ENCODE results near the gene NRXN3. TPM values are rescaled to one million over a fixed set of nuclear protein-coding genes. Genes with fewer than 3 reads are reported as not detected.

Gene NRXN3
- total and polyA plus RNA-seq, 2 experiments from 2014 or later: 0.69 to 1.5 TPM

DNA sequence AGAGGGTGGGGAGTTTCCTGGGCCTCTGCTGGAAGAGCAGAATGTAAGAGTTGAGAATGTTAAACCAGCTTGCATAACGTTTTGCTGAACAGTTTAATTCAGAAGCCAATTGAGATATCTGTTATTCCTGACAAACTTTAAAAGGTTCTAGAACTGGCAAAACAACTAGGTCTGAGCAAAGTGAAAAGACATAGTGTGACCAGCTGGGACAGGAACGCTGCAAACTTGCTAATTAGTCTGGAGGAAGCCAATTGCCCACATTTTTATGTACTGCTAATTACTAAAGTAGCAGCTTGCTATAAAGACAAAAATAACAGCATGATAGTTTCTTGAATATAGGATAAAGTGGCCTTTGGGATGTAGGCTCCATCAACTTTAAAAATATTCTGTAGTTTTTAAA lies 704.9 kb downstream of the NRXN3 start:
- H3K27ac ChIP-seq: no peak overlapping the region
- H3K4me3 ChIP-seq: no peak overlapping the region
- H3K9me3 ChIP-seq (ENCODE audit: low read depth): no peaks in the 10 kb centered on the region
- no peaks in the 10 kb centered on the region for H3K27me3 ChIP-seq
- TF ChIP-seq, protein P1, sequence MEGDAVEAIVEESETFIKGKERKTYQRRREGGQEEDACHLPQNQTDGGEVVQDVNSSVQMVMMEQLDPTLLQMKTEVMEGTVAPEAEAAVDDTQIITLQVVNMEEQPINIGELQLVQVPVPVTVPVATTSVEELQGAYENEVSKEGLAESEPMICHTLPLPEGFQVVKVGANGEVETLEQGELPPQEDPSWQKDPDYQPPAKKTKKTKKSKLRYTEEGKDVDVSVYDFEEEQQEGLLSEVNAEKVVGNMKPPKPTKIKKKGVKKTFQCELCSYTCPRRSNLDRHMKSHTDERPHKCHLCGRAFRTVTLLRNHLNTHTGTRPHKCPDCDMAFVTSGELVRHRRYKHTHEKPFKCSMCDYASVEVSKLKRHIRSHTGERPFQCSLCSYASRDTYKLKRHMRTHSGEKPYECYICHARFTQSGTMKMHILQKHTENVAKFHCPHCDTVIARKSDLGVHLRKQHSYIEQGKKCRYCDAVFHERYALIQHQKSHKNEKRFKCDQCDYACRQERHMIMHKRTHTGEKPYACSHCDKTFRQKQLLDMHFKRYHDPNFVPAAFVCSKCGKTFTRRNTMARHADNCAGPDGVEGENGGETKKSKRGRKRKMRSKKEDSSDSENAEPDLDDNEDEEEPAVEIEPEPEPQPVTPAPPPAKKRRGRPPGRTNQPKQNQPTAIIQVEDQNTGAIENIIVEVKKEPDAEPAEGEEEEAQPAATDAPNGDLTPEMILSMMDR (IDR thresholded peaks at IDR 0.05; ENCODE audit: low read depth, low read length): no peak
- H3K36me3 ChIP-seq: no peaks in the 10 kb centered on the region
- H3K4me1 ChIP-seq (ENCODE audit: low read depth): no peaks in the 10 kb centered on the region
- DNase-seq (ENCODE audit: low read depth in 1 of 2, low spot score in 1 of 2): no peak

DNA sequence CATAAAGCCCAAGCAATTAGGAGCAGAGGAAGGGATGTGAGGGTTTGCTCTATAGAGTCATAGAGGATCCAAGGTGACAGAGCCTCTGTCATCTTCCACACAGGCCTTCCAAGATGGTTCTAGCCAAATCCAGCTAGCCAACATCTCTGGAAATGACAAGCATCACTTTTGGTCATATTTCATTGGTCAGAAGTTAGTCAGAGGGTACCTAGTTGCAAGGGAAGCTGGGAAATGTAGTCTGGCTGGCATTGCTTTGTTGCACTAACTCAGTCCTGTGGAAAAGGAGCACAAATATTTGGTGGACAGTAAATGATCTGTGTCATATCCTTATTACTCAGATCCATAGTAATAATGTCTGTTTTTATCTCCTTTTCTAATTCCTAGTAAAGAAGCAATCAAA lies 715.7 kb downstream of the NRXN3 start:
- TF ChIP-seq, protein P1 (IDR thresholded peaks at IDR 0.05; ENCODE audit: low read depth, low read length): no peak
- Histone ChIP-seq H3K36me3 (no peaks in the 10 kb centered on the region), H3K9me3 (ENCODE audit: low read depth) (no peaks in the 10 kb centered on the region), H3K27ac (no peak overlapping the region), H3K4me1 (ENCODE audit: low read depth) (no peaks in the 10 kb centered on the region), H3K4me3 (no peak overlapping the region), H3K27me3 (no peaks in the 10 kb centered on the region)
- no peak for DNase-seq (ENCODE audit: low read depth in 1 of 2, low spot score in 1 of 2)

DNA sequence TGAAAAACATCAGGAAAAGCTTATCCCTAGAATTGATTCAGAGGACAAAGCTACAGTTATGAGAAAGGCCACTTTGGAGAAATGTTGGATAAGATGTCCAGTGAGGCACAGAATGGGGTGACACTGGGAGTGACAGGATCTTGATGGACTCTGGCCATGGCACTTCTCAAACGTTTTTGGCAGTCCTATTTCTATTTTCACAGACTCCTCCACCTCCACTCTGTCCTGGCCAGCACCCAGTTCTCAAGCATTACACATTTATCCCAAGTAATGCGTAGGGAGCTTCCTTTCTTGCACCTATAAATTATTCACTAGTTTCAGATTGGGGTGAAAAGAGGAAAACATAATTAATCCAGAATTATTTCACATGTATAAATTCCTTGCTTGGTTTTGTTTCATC lies 727.3 kb downstream of the NRXN3 start:
- TF ChIP-seq, protein P1 (IDR thresholded peaks at IDR 0.05; ENCODE audit: low read depth, low read length): no peak
- H3K36me3 ChIP-seq: no peaks in the 10 kb centered on the region
- H3K27ac ChIP-seq: no peak overlapping the region
- no peaks in the 10 kb centered on the region for H3K27me3 ChIP-seq
- DNase-seq (ENCODE audit: low read depth in 1 of 2, low spot score in 1 of 2): no peak
- H3K4me3 ChIP-seq: no peak overlapping the region
- no peaks in the 10 kb centered on the region for H3K9me3 ChIP-seq (ENCODE audit: low read depth)
- H3K4me1 ChIP-seq (ENCODE audit: low read depth): no peaks in the 10 kb centered on the region

DNA sequence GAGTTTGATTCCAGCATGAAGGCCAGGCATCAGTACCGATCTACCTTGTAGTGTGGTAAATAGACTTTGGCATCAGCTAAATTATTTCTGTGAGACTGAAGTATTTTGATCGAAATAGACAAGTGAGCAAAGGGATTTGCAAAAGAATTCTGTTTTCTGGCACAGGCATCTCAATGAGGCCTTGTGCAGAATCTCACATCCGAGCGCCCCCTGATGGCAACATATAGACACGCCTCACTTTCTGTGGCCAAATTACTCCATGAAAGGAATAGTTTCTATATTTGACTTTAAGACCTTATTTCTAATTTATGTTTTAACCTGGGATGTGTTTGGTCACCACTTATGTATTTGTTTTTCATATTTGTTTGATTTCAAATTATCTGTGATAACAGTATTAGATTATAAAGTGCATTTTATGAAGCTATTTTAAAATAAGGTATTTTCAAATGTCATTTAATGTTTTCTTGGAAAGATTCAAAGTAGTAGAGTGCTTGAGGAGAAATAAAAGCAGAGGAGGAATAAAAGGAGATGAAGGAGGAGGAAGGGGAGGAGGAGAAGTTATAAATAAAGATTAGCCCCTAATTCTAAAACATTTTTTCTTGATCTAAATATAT lies 731.9 kb downstream of the NRXN3 start:
- Histone ChIP-seq H3K9me3 (ENCODE audit: low read depth) (no peaks in the 10 kb centered on the region), H3K4me3 (no peak overlapping the region), H3K27me3 (peaks cover 4% of the 10 kb centered on the region), H3K36me3 (no peaks in the 10 kb centered on the region), H3K27ac (no peak overlapping the region), H3K4me1 (ENCODE audit: low read depth) (no peaks in the 10 kb centered on the region)
- TF ChIP-seq, protein P1 (IDR thresholded peaks at IDR 0.05; ENCODE audit: low read depth, low read length): peak; percentile 68
- peak; percentile 59 to 74 for DNase-seq (ENCODE audit: low read depth in 1 of 2, low spot score in 1 of 2)

DNA sequence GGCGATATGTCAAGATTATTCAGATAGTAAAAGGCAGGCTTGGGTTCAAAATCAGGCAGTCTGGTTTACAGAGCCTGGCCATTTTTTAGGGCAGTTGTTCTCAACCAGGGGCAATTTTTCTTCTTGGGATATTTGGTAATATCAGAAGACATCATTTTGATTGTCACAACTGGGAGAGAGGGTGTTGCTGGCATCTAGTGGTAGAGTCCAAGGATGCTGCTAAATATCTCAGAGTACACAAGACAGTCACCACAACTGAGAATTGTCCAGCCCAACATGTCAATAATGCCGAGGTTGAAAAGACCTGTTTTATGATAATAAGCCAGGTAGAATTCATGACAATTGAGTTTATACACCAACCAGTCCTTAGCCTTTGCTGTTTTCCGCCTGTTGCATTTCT lies 733.9 kb downstream of the NRXN3 start:
- Histone ChIP-seq H3K4me3 (no peak overlapping the region), H3K4me1 (ENCODE audit: low read depth) (no peaks in the 10 kb centered on the region)

More for the DNA sequence above, 733.9 kb downstream of the NRXN3 start:
- TF ChIP-seq, protein P1 (IDR thresholded peaks at IDR 0.05; ENCODE audit: low read depth, low read length): no peak
- H3K27ac ChIP-seq: no peak overlapping the region
- peaks cover 4% of the 10 kb centered on the region for H3K27me3 ChIP-seq
- H3K36me3 ChIP-seq: no peaks in the 10 kb centered on the region
- no peaks in the 10 kb centered on the region for H3K9me3 ChIP-seq (ENCODE audit: low read depth)
- no peak for DNase-seq (ENCODE audit: low read depth in 1 of 2, low spot score in 1 of 2)

Data from cardiac muscle cell (in vitro differentiated cells and primary cell).